Stomach smooth muscle (tissue), 2 donors: Measurements from ENCODE around the gene HIBCH.
"Not testable (repeated sequence)": the region's sequence is repeated elsewhere in the genome, so short reads cannot be mapped to it uniquely, and the experiment has no call there.

Experiments
- H3K27ac ChIP-seq: one replicate; pipeline ENCODE4 v1.7.0; 2013; ENCODE audit warnings: mild to moderate bottlenecking, low read length, inconsistent platforms
- H3K27me3 ChIP-seq, 2 donors: one replicate each; pipeline ENCODE4 v1.7.0; 2013; ENCODE audit warnings: low read length in 2 of 2; ENCODE audit not compliant: insufficient read depth in 2 of 2, control insufficient read depth in 1 of 2
- H3K36me3 ChIP-seq, 2 donors: one replicate each; pipeline ENCODE4 v1.7.0; 2013; ENCODE audit warnings: low read length in 2 of 2; ENCODE audit not compliant: control insufficient read depth in 2 of 2, insufficient read depth in 2 of 2
- H3K4me1 ChIP-seq: one replicate; pipeline ENCODE4 v1.7.0; 2013; ENCODE audit warnings: low read length; ENCODE audit not compliant: control insufficient read depth, insufficient read depth
- H3K4me3 ChIP-seq, 2 donors: one replicate each; pipeline ENCODE4 v1.7.0; 2013; ENCODE audit warnings: low read length in 2 of 2
- H3K9ac ChIP-seq, 2 donors: one replicate each; pipeline ENCODE4 v1.7.0; 2013; ENCODE audit warnings: low read length in 2 of 2, mild to moderate bottlenecking in 1 of 2
- H3K9me3 ChIP-seq, 2 donors: one replicate each; pipeline ENCODE4 v1.7.0; 2013; ENCODE audit warnings: low read length in 2 of 2; ENCODE audit not compliant: control insufficient read depth in 2 of 2
- donor health status: healthy.
- donor health status: Pancreatic carcinoma.

The HIBCH gene

DNA sequence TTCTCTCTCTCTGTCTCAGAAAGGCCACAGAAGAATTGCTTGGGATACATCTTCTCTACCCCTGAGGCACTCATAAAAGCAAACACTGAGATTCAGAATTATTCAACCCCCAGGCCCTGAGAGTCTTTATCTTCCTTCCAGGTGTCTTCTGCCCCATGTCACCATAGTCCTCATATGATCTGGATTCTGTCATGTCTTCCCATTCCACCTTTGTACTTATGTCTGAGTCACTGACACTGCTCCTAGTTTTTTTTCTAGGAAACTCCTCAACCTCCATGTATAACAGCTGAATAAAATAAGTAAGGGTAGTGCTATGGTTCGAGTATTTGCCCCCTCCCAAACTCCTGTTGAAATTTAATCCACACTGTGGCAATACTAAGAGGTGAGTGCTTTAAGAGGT is 11.6 kb downstream of the HIBCH start:
- H3K9ac ChIP-seq: no peak overlapping the region
- H3K27me3 ChIP-seq: no peaks in the 10 kb centered on the region
- H3K4me3 ChIP-seq: no peak overlapping the region
- H3K4me1 ChIP-seq: no peaks in the 10 kb centered on the region
- H3K27ac ChIP-seq: no peak overlapping the region
- H3K9me3 ChIP-seq: no peaks in the 10 kb centered on the region
- H3K36me3 ChIP-seq: peaks cover 5 to 8% of the 10 kb centered on the region in 2 donors

DNA sequence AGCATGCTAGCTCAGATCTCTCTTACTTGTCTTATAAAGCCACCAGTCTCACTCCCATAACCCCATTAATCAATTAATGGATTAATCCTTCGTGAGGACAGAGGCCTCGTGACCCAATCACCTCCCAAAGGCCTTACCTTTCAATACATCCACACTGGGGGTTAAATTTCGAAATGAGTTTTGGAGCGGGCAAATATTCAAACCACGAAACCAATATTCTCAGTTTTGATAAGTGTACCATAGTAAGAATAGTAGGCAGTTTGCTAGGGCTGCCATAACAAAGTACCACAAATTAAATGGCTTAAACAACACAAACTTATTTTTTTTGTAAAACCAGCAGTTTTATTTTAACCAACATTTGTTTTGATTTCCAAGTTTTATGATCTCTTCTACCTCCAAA is 15.2 kb downstream of the HIBCH start:
- H3K27me3 ChIP-seq: no peaks in the 10 kb centered on the region
- no peak overlapping the region for H3K27ac ChIP-seq
- H3K4me3 ChIP-seq: no peak overlapping the region
- no peaks in the 10 kb centered on the region for H3K9me3 ChIP-seq
- peaks cover 2 to 10% of the 10 kb centered on the region in 2 donors for H3K36me3 ChIP-seq
- H3K4me1 ChIP-seq: no peaks in the 10 kb centered on the region
- no peak overlapping the region for H3K9ac ChIP-seq

GRCh38 chr2:190303647-190304046 is 16.0 kb downstream of the HIBCH start:
- Histone ChIP-seq H3K4me1 (no peaks in the 10 kb centered on the region), H3K36me3 (peaks cover 2 to 10% of the 10 kb centered on the region in 2 donors), H3K9me3 (no peaks in the 10 kb centered on the region), H3K27ac (no peak overlapping the region), H3K4me3 (no peak overlapping the region), H3K9ac (no peak overlapping the region), H3K27me3 (no peaks in the 10 kb centered on the region)

- H3K9me3 ChIP-seq: no peaks in the 10 kb centered on the region
Observed at GRCh38 chr2:190302052-190302451, 17.6 kb downstream of the HIBCH start.

DNA sequence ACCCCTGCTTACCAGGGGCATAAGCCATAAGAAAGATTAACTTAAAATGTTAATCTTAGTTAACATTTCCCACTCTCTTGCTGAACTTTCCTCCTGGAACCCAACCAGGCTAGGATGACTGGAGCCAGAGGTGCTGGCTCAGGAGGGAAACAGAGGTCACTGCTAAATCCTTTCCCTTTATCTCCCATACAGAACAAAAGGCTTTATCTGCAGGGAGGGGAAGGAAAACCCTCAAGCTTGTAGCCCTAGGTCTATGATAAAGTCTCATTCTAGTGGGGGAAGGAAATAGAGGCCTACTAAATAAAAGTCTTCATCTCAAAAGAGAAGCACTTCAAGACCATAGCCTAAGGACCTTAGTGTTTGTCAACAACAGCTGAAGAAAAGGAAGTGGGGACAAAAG is 18.6 kb downstream of the HIBCH start:
- H3K27ac ChIP-seq: no peak overlapping the region
- peaks cover 2 to 7% of the 10 kb centered on the region in 2 donors for H3K36me3 ChIP-seq
- H3K9me3 ChIP-seq: no peaks in the 10 kb centered on the region
- H3K27me3 ChIP-seq: no peaks in the 10 kb centered on the region
- no peaks in the 10 kb centered on the region for H3K4me1 ChIP-seq
- no peak overlapping the region for H3K4me3 ChIP-seq
- no peak overlapping the region for H3K9ac ChIP-seq

More at GRCh38 chr2:190302052-190302451, 17.6 kb downstream of the HIBCH start:
- H3K4me1 ChIP-seq: no peaks in the 10 kb centered on the region
- no peak overlapping the region for H3K9ac ChIP-seq
- H3K36me3 ChIP-seq: peaks cover 2 to 10% of the 10 kb centered on the region in 2 donors
- H3K27me3 ChIP-seq: no peaks in the 10 kb centered on the region
- H3K27ac ChIP-seq: no peak overlapping the region
- no peak overlapping the region for H3K4me3 ChIP-seq

GRCh38 chr2:190297880-190298279 is 21.7 kb downstream of the HIBCH start:
- not testable (repeated sequence) for H3K27ac ChIP-seq, H3K9ac ChIP-seq, H3K27me3 ChIP-seq, H3K4me1 ChIP-seq, H3K4me3 ChIP-seq, H3K9me3 ChIP-seq, H3K36me3 ChIP-seq

GRCh38 chr2:190283783-190284182 is 35.8 kb downstream of the HIBCH start:
- Histone ChIP-seq H3K27me3 (no peaks in the 10 kb centered on the region), H3K27ac (no peak overlapping the region), H3K4me3 (no peak overlapping the region), H3K9ac (no peak overlapping the region), H3K36me3 (peaks cover 7 to 10% of the 10 kb centered on the region in 2 donors), H3K9me3 (no peaks in the 10 kb centered on the region), H3K4me1 (no peaks in the 10 kb centered on the region)

DNA sequence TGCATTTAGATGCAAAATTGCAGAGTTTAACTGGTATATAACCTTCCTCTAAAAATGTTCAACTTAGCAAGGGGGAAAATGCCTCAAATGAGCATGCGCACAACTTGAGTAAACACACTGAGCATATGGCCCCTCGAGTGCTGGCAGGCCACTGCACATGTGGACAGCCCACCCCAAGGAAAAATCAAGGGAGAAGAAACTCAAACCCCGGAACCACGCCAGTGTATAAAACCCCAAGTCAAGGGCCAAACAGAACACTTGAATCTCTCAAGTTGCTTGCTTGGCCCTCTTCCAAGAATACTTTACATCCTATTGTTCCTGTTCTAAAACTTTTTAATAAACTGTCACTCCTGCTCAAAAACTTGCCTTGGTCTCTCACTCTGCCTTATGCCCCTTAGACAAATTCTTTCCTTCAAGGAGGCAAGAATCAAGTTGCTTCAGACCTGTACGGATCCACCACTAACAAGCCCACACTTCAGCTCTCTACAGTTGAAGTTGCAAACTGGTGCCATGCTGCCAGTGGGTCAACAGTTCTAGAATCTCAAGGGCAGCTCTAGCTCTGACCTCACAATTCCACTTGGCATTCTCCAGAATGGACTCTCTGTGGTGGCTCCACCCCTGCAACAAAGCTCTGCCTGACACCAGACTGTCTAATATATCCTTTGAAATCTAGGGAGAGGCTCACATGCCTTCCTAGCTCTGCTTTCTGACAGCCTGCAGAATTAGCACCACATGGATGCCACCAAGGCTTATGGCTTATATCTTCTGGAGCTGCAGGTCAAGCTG is 38.9 kb downstream of the HIBCH start:
- H3K9ac ChIP-seq: no peak overlapping the region
- H3K4me3 ChIP-seq: no peak overlapping the region
- no peaks in the 10 kb centered on the region for H3K27me3 ChIP-seq
- H3K9me3 ChIP-seq: no peaks in the 10 kb centered on the region
- H3K36me3 ChIP-seq: peaks cover 4 to 8% of the 10 kb centered on the region in 2 donors
- H3K27ac ChIP-seq: no peak overlapping the region
- H3K4me1 ChIP-seq: no peaks in the 10 kb centered on the region

DNA sequence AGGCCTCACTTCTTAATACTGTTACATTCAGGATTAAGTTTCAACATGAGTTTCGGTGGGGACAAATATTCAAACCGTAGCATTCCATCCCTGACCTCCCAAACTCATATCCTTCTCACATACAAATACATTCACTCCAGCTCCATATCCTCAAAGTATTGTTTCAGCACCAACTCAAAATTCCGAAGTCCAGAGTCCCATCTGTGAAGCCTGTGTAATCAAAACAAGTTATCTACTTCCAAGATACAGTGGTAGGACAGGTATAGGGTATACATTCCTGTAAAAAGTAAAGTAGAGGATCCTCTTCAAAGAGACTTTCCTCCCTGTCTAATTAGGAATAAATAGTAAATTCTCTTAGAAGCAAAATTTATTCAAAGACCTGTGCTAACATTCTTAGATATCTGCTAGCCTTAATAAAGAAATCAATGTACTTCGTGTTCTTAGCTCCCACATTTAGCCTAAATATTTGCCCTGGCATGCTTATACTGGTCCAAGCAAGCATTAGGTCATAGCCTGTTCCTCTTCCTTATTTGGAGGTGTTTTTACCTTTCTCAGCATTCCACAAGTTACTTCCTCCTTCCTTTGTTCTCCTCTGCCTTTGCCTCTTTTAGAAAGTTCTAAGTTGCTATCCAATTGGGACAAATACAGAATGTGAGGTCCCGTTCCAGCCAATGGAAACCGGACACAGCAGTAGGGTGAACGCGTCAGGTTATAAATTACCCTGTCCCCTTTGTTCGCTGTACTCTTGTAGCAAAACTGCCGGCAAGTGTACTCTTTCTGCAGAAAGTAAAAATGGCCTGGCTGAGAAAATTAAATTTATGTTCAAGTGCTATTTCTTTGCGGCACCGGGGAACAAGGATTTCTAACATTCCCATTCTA is 40.1 kb downstream of the HIBCH start:
- not testable (repeated sequence) for H3K36me3 ChIP-seq, H3K27me3 ChIP-seq, H3K9ac ChIP-seq, H3K4me1 ChIP-seq, H3K27ac ChIP-seq, H3K4me3 ChIP-seq, H3K9me3 ChIP-seq

GRCh38 chr2:190277234-190278112 is 42.2 kb downstream of the HIBCH start:
- peaks cover 0 to 4% of the 10 kb centered on the region in 2 donors for H3K36me3 ChIP-seq
- no peak overlapping the region for H3K27ac ChIP-seq
- no peaks in the 10 kb centered on the region for H3K9me3 ChIP-seq
- no peaks in the 10 kb centered on the region for H3K4me1 ChIP-seq
- H3K4me3 ChIP-seq: no peak overlapping the region
- H3K27me3 ChIP-seq: no peaks in the 10 kb centered on the region
- H3K9ac ChIP-seq: no peak overlapping the region
